Measurements from ENCODE around the gene SMYD3.

SMYD3 gene

GRCh38 chr1:246270236-246270635 is 236.8 kb downstream of the SMYD3 start:
- H2BK5ac ChIP-seq (ENCODE audit: low read depth, low read length, poor library complexity, severe bottlenecking), result no peak overlapping the region
- no peak for DNase-seq
- peaks cover 4% of the 10 kb centered on the region for H3K79me1 ChIP-seq (replicated peaks; ENCODE audit: low read length, poor library complexity, severe bottlenecking)
- no peak overlapping the region for H3K18ac ChIP-seq (ENCODE audit: low read depth in 1 of 2, low read length in 2 of 2)
- H3K9me3 ChIP-seq (ENCODE audit: control insufficient read depth, low read length), result no peaks in the 10 kb centered on the region
- H3K4me2 ChIP-seq (ENCODE audit: low read length, poor library complexity, severe bottlenecking), result no peak overlapping the region
- no peak overlapping the region for H2BK120ac ChIP-seq (ENCODE audit: low read depth, low read length)
- no peak overlapping the region for H3K4ac ChIP-seq (ENCODE audit: low read depth in 1 of 2, low read length in 2 of 2)
- no peak overlapping the region for H3K4me3 ChIP-seq (ENCODE audit: insufficient read depth in 1 of 2, low read depth in 1 of 2, low read length in 2 of 2)
- no peak overlapping the region for H3K14ac ChIP-seq (ENCODE audit: low read length in 2 of 2)
- H3K27ac ChIP-seq (ENCODE audit: low read length, poor library complexity, severe bottlenecking), result no peak overlapping the region
- no peak overlapping the region for H4K91ac ChIP-seq (ENCODE audit: low read length)
- no peak overlapping the region for H3K9ac ChIP-seq (ENCODE audit: low read length)
- no peaks in the 10 kb centered on the region for H3K27me3 ChIP-seq (ENCODE audit: control insufficient read depth in 1 of 2, insufficient read depth in 1 of 2, low read length in 2 of 2)
- no peak overlapping the region for H2BK15ac ChIP-seq (ENCODE audit: low read depth, poor library complexity, severe bottlenecking)
- no peak overlapping the region for H4K8ac ChIP-seq (ENCODE audit: low read length)
- H2AK5ac ChIP-seq (ENCODE audit: low read length, severe bottlenecking), result no peak overlapping the region
- no peak overlapping the region for H2AFZ ChIP-seq (ENCODE audit: low read depth, low read length)
- H2BK12ac ChIP-seq (ENCODE audit: low read length in 2 of 2), result no peak overlapping the region
- no peaks in the 10 kb centered on the region for H3K36me3 ChIP-seq (ENCODE audit: control insufficient read depth in 1 of 2, insufficient read depth in 2 of 2, low read depth in 1 of 2, low read length in 2 of 2)
- peaks cover 2% of the 10 kb centered on the region for H3K4me1 ChIP-seq (ENCODE audit: control insufficient read depth, insufficient read depth, low read depth, low read length)
- no peak overlapping the region for H3K23ac ChIP-seq (ENCODE audit: low read length in 2 of 2)

GRCh38 chr1:246269466-246269865 is 237.6 kb downstream of the SMYD3 start:
- Histone ChIP-seq H2BK12ac (ENCODE audit: low read length in 2 of 2) (no peak overlapping the region), H3K4me2 (ENCODE audit: low read length, poor library complexity, severe bottlenecking) (no peak overlapping the region), H3K9me3 (ENCODE audit: control insufficient read depth, low read length) (no peaks in the 10 kb centered on the region), H2AFZ (ENCODE audit: low read depth, low read length) (no peak overlapping the region), H3K27me3 (ENCODE audit: control insufficient read depth in 1 of 2, insufficient read depth in 1 of 2, low read length in 2 of 2) (no peaks in the 10 kb centered on the region), H2AK5ac (ENCODE audit: low read length, severe bottlenecking) (no peak overlapping the region), H3K23ac (ENCODE audit: low read length in 2 of 2) (no peak overlapping the region), H3K9ac (ENCODE audit: low read length) (no peak overlapping the region), H2BK5ac (ENCODE audit: low read depth, low read length, poor library complexity, severe bottlenecking) (no peak overlapping the region), H2BK120ac (ENCODE audit: low read depth, low read length) (no peak overlapping the region), H3K4ac (ENCODE audit: low read depth in 1 of 2, low read length in 2 of 2) (no peak overlapping the region), H3K18ac (ENCODE audit: low read depth in 1 of 2, low read length in 2 of 2) (no peak overlapping the region), H4K91ac (ENCODE audit: low read length) (no peak overlapping the region), H4K8ac (ENCODE audit: low read length) (no peak overlapping the region), H2BK15ac (ENCODE audit: low read depth, poor library complexity, severe bottlenecking) (no peak overlapping the region), H3K4me1 (ENCODE audit: control insufficient read depth, insufficient read depth, low read depth, low read length) (peaks cover 2% of the 10 kb centered on the region), H3K79me1 (replicated peaks; ENCODE audit: low read length, poor library complexity, severe bottlenecking) (peaks cover 1% of the 10 kb centered on the region), H3K27ac (ENCODE audit: low read length, poor library complexity, severe bottlenecking) (no peak overlapping the region), H3K14ac (ENCODE audit: low read length in 2 of 2) (no peak overlapping the region), H3K36me3 (ENCODE audit: control insufficient read depth in 1 of 2, insufficient read depth in 2 of 2, low read depth in 1 of 2, low read length in 2 of 2) (no peaks in the 10 kb centered on the region), H3K4me3 (ENCODE audit: insufficient read depth in 1 of 2, low read depth in 1 of 2, low read length in 2 of 2) (no peak overlapping the region)
- no peak for DNase-seq
- 98% methylated on average over 7 of the region's 7 CpGs for WGBS

- Histone ChIP-seq H3K4me3 (ENCODE audit: insufficient read depth in 1 of 2, low read depth in 1 of 2, low read length in 2 of 2) (no peak overlapping the region), H3K27me3 (ENCODE audit: control insufficient read depth in 1 of 2, insufficient read depth in 1 of 2, low read length in 2 of 2) (no peaks in the 10 kb centered on the region), H3K4me2 (ENCODE audit: low read length, poor library complexity, severe bottlenecking) (no peak overlapping the region), H3K4me1 (ENCODE audit: control insufficient read depth, insufficient read depth, low read depth, low read length) (peaks cover 2% of the 10 kb centered on the region), H3K9ac (ENCODE audit: low read length) (no peak overlapping the region), H3K27ac (ENCODE audit: low read length, poor library complexity, severe bottlenecking) (no peak overlapping the region), H4K8ac (ENCODE audit: low read length) (no peak overlapping the region), H3K9me3 (ENCODE audit: control insufficient read depth, low read length) (no peaks in the 10 kb centered on the region), H3K4ac (ENCODE audit: low read depth in 1 of 2, low read length in 2 of 2) (no peak overlapping the region), H2BK5ac (ENCODE audit: low read depth, low read length, poor library complexity, severe bottlenecking) (no peak overlapping the region), H3K23ac (ENCODE audit: low read length in 2 of 2) (no peak overlapping the region), H2AK5ac (ENCODE audit: low read length, severe bottlenecking) (no peak overlapping the region), H3K36me3 (ENCODE audit: control insufficient read depth in 1 of 2, insufficient read depth in 2 of 2, low read depth in 1 of 2, low read length in 2 of 2) (no peaks in the 10 kb centered on the region), H3K14ac (ENCODE audit: low read length in 2 of 2) (no peak overlapping the region), H3K18ac (ENCODE audit: low read depth in 1 of 2, low read length in 2 of 2) (peak overlapping the region; percentile 2 to 40), H3K79me1 (replicated peaks; ENCODE audit: low read length, poor library complexity, severe bottlenecking) (peaks cover 1% of the 10 kb centered on the region), H2AFZ (ENCODE audit: low read depth, low read length) (no peak overlapping the region), H4K91ac (ENCODE audit: low read length) (no peak overlapping the region), H2BK12ac (ENCODE audit: low read length in 2 of 2) (no peak overlapping the region), H2BK15ac (ENCODE audit: low read depth, poor library complexity, severe bottlenecking) (no peak overlapping the region), H2BK120ac (ENCODE audit: low read depth, low read length) (no peak overlapping the region)
- WGBS, result 46% methylated on average over 5 of the region's 5 CpGs
- peak; percentile 23 for DNase-seq
Measured at GRCh38 chr1:246267896-246268295, 239.2 kb downstream of the SMYD3 start.

- H3K4me3 ChIP-seq (ENCODE audit: insufficient read depth in 1 of 2, low read depth in 1 of 2, low read length in 2 of 2), result no peak overlapping the region
- no peak overlapping the region for H2BK12ac ChIP-seq (ENCODE audit: low read length in 2 of 2)
- no peak overlapping the region for H2BK15ac ChIP-seq (ENCODE audit: low read depth, poor library complexity, severe bottlenecking)
- H3K27ac ChIP-seq (ENCODE audit: low read length, poor library complexity, severe bottlenecking), result no peak overlapping the region
- no peak overlapping the region for H3K4ac ChIP-seq (ENCODE audit: low read depth in 1 of 2, low read length in 2 of 2)
- no peak overlapping the region for H2BK120ac ChIP-seq (ENCODE audit: low read depth, low read length)
- H3K4me2 ChIP-seq (ENCODE audit: low read length, poor library complexity, severe bottlenecking), result no peak overlapping the region
- H3K79me1 ChIP-seq (replicated peaks; ENCODE audit: low read length, poor library complexity, severe bottlenecking), result peaks cover 1% of the 10 kb centered on the region
- H3K23ac ChIP-seq (ENCODE audit: low read length in 2 of 2), result no peak overlapping the region
- H3K4me1 ChIP-seq (ENCODE audit: control insufficient read depth, insufficient read depth, low read depth, low read length), result peaks cover 2% of the 10 kb centered on the region
- H4K91ac ChIP-seq (ENCODE audit: low read length), result no peak overlapping the region
- H2AK5ac ChIP-seq (ENCODE audit: low read length, severe bottlenecking), result no peak overlapping the region
- H3K9me3 ChIP-seq (ENCODE audit: control insufficient read depth, low read length), result no peaks in the 10 kb centered on the region
- no peak for DNase-seq
- WGBS, result 53% methylated on average over 3 of the region's 3 CpGs
- no peak overlapping the region for H3K9ac ChIP-seq (ENCODE audit: low read length)
- H4K8ac ChIP-seq (ENCODE audit: low read length), result no peak overlapping the region
- no peak overlapping the region for H3K18ac ChIP-seq (ENCODE audit: low read depth in 1 of 2, low read length in 2 of 2)
- H2BK5ac ChIP-seq (ENCODE audit: low read depth, low read length, poor library complexity, severe bottlenecking), result no peak overlapping the region
- no peak overlapping the region for H2AFZ ChIP-seq (ENCODE audit: low read depth, low read length)
- H3K36me3 ChIP-seq (ENCODE audit: control insufficient read depth in 1 of 2, insufficient read depth in 2 of 2, low read depth in 1 of 2, low read length in 2 of 2), result no peaks in the 10 kb centered on the region
- H3K14ac ChIP-seq (ENCODE audit: low read length in 2 of 2), result no peak overlapping the region
- no peaks in the 10 kb centered on the region for H3K27me3 ChIP-seq (ENCODE audit: control insufficient read depth in 1 of 2, insufficient read depth in 1 of 2, low read length in 2 of 2)
Measured at GRCh38 chr1:246267426-246267825, 239.7 kb downstream of the SMYD3 start.
